ENCODE results near the gene TMEM184A. TPM values are rescaled to one million over a fixed set of nuclear protein-coding genes. Genes with fewer than 3 reads are reported as not detected.

Gene TMEM184A
- total RNA-seq, 1 donor from 2014 or later, result 129 TPM

DNA sequence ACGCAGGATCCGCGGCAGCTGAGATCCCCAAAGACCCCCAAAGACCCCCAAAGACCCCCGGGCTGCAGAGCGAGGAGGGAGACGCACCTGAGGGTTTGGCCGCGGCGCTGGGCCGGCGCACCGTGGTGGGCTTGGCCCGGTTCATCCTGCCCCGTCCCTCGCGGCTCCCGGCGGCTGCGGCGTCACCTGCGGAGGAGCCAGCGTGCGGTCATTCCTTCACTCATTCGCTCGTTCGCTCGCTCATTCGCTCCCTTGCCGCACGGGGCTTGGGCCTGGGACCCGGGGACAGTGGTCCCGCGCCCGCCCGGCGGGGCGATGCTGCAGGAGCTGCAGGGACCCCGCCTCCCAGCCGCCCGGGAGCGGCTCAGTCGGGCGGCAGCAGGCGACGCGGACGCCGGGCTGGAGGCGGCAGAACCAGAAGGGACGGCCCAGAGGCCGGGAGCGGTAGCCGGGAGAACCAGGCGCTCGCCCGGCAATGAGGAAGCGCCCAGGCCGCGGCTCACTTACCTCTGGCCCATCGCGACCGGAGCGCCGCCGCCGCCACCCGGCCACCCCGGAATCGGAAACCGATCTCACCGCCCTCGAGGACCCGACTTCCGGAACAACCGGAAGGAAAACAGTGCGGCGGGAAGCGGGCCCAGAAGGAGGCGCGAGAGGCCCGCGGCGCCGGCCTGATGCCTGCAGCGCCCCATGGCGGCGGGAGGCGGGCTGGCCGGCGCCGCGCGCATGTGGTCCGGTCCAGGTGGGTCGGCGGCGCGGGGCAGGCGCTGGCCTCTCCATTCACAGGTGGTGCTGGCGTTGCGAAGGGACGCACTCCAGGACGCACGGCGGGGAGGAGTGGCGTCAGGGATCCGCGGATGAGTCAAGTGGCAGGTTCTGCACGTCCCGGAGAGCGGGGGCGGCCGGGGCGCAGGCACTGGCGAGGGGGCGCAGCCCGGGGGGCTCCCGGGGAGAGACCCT lies 51.9 kb downstream of the TMEM184A start, which contains the start of gene INTS1:
Gene INTS1 (minus strand): TSS at position 574 of the 960 bp plus-strand sequence. CDS start 429 bp downstream, at position 145.
- intact Hi-C loops (cut with DNase I), result loop anchor here (10.0 kb wide), 1 partner anchor 61 kb away; no protein-coding TSS in a partner anchor
- Histone ChIP-seq H3K27me3 (no peaks in the 10 kb centered on the region), H3K27ac (peak within 1 kb of the TSS; percentile 37), H3K36me3 (peaks cover 0 to 34% of the 10 kb centered on the region in 2 donors), H3K9me3 (no peaks in the 10 kb centered on the region), H3K4me1 (peaks cover 26% of the 10 kb centered on the region), H3K4me3 (peak within 1 kb of the TSS; percentile 82 to 84)
- no peak for DNase-seq (ENCODE audit: extremely low spot score in 2 of 2)
- TF ChIP-seq POLR2AphosphoS5 (IDR thresholded peaks at IDR 0.05; ENCODE audit: insufficient read depth in 1 of 2, low read depth in 1 of 2), result peak; percentile 67 to 93
- TF ChIP-seq, protein P1, sequence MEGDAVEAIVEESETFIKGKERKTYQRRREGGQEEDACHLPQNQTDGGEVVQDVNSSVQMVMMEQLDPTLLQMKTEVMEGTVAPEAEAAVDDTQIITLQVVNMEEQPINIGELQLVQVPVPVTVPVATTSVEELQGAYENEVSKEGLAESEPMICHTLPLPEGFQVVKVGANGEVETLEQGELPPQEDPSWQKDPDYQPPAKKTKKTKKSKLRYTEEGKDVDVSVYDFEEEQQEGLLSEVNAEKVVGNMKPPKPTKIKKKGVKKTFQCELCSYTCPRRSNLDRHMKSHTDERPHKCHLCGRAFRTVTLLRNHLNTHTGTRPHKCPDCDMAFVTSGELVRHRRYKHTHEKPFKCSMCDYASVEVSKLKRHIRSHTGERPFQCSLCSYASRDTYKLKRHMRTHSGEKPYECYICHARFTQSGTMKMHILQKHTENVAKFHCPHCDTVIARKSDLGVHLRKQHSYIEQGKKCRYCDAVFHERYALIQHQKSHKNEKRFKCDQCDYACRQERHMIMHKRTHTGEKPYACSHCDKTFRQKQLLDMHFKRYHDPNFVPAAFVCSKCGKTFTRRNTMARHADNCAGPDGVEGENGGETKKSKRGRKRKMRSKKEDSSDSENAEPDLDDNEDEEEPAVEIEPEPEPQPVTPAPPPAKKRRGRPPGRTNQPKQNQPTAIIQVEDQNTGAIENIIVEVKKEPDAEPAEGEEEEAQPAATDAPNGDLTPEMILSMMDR (IDR thresholded peaks at IDR 0.05), result peak; percentile 87 to 95 (median 92)
- no peak for TF ChIP-seq POLR2A (IDR thresholded peaks at IDR 0.05)

DNA sequence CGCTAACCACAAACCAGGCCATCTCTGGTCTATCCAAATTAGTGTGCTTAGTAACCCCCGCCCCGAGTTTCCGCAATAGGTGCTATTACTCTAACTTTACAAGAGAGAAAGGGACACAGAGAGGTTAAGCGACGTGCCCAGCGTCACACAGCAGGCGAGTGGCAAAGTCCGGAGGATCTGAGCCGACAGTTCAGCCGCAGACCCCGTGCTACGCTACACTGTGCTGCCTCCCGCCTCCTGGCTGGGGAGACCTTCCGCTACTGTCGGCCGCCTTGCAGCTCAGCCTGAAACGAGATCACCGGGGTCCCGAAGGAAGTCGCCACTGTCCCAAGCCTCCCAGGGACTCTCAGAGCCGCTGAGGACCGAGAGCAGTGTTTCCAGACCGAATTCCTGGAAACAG lies 52.6 kb downstream of the TMEM184A start:
- no peak for DNase-seq (ENCODE audit: extremely low spot score in 2 of 2)
- Histone ChIP-seq H3K4me1 (peaks cover 26% of the 10 kb centered on the region), H3K4me3 (peak overlapping the region; percentile 82 to 84), H3K27me3 (no peaks in the 10 kb centered on the region), H3K27ac (peak overlapping the region; percentile 37), H3K9me3 (no peaks in the 10 kb centered on the region), H3K36me3 (peaks cover 4 to 39% of the 10 kb centered on the region in 2 donors)
- intact Hi-C loops (cut with DNase I), result loop anchor here (10.0 kb wide), 1 partner anchor 61 kb away; no protein-coding TSS in a partner anchor
- TF ChIP-seq, protein P1 (IDR thresholded peaks at IDR 0.05), result no peak
- TF ChIP-seq POLR2AphosphoS5 (IDR thresholded peaks at IDR 0.05; ENCODE audit: insufficient read depth in 1 of 2, low read depth in 1 of 2), result no peak
- no peak for TF ChIP-seq POLR2A (IDR thresholded peaks at IDR 0.05)

DNA sequence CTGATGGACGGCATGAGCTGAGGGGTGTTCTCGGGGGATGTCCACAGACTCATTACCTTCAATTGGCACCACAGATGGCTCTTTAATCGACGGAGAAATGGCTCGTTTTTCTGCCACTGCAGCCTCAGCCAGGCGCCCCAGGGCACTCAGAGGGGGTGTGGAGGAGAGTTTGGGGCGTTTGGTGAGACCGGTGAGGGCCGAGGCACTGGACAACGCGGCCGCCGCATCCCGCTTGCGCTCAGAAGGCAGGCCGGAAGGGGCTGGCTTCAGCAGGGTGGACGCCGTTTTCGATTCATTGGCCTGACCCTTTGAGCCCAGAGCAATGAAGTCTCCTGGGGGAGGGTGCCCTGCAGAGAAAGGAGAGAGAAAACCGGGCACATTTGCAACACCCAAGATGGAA lies 53.2 kb downstream of the TMEM184A start:
- peaks cover 4 to 39% of the 10 kb centered on the region in 2 donors for H3K36me3 ChIP-seq
- no peaks in the 10 kb centered on the region for H3K27me3 ChIP-seq
- TF ChIP-seq, protein P1 (IDR thresholded peaks at IDR 0.05), result no peak
- TF ChIP-seq POLR2A (IDR thresholded peaks at IDR 0.05) (no peak), POLR2AphosphoS5 (IDR thresholded peaks at IDR 0.05; ENCODE audit: insufficient read depth in 1 of 2, low read depth in 1 of 2) (no peak)
- peak overlapping the region in 1 of 2 donors; percentile 84 for H3K4me3 ChIP-seq
- H3K4me1 ChIP-seq, result peaks cover 26% of the 10 kb centered on the region
- H3K27ac ChIP-seq, result no peak overlapping the region
- intact Hi-C loops (cut with DNase I), result loop anchor here (10.0 kb wide), 1 partner anchor 62 kb away; no protein-coding TSS in a partner anchor
- no peaks in the 10 kb centered on the region for H3K9me3 ChIP-seq
- DNase-seq (ENCODE audit: extremely low spot score in 2 of 2), result no peak

DNA sequence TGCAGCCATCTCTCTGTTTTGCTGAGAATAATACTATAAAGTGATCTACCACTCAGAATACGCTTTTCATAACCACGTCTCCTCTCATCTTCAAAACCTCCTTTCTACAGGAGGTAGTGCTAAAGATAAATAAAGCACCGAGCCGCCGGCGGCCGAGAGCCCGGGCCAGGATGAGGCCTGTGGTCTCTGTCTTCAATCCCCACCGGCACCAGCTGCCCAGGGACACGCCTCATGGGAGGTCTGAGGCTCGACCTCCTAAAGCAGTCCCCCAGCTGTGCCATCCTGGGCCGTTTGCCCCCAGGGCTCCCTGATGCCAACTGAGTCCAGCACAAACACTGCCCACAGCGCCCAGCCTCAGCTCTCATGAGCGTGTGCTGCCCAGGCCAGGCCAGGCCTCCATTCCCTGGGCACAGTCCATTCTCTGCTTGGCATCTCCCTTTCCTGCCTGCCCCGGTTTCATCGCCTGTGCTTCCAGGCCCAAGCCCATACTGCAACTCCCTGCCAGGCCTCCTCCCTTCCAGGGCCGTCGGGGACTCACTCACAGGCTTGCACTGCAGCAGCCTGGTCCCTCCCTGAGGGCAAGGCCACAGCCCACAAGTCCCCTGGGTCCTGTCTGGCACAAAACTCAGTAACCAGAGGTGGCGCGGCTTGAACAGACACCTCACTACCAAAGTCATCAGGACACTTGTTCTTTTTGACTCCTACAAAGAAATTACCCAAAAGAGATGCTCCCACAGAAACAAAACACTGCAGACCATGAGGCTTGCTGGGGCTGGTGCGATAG lies 54.3 kb downstream of the TMEM184A start:
- Histone ChIP-seq H3K27me3 (no peaks in the 10 kb centered on the region), H3K9me3 (no peaks in the 10 kb centered on the region), H3K4me1 (peaks cover 22% of the 10 kb centered on the region), H3K36me3 (peaks cover 4 to 50% of the 10 kb centered on the region in 2 donors), H3K4me3 (no peak overlapping the region), H3K27ac (no peak overlapping the region)
- no peak for DNase-seq (ENCODE audit: extremely low spot score in 2 of 2)
- intact Hi-C loops (cut with DNase I), result loop anchor here (10.0 kb wide), 1 partner anchor 63 kb away; no protein-coding TSS in a partner anchor
- TF ChIP-seq POLR2AphosphoS5 (IDR thresholded peaks at IDR 0.05; ENCODE audit: insufficient read depth in 1 of 2, low read depth in 1 of 2) (no peak), POLR2A (IDR thresholded peaks at IDR 0.05) (no peak)
- TF ChIP-seq, protein P1 (IDR thresholded peaks at IDR 0.05), result no peak
